Measurements from ENCODE around the gene NHP2. TPM values are rescaled to one million over a fixed set of nuclear protein-coding genes. Genes with fewer than 3 reads are reported as not detected.

Gene NHP2
- total RNA-seq, 1 experiment from 2014 or later: 232 TPM

DNA sequence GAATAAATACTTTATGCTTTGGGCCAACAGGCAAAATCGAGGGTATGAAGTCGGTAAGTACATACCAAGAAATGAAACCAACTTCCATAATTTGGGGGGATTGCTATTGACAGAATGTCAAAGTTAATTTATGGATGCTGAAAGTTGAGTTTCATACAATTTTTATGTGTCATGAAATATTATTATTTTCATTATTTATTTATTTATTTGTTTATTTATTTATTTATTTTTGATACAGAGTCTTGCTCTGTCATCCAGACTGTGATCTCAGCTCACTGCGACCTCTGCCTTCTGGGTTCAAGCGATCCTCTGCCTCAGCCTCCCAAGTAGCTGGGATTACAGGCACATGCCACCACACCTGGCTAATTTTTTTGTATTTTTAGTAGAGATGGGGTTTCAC is 38.0 kb upstream of the NHP2 start:
- H3K27ac ChIP-seq (ENCODE audit: low read depth, low read length, poor library complexity, severe bottlenecking): no peak overlapping the region
- intact Hi-C loops (cut with micrococcal nuclease; ENCODE audit: unreplicated experiment): no loop called here
- CTCF ChIA-PET: no interaction called here
- H3K36me3 ChIP-seq (ENCODE audit: insufficient read depth, low read length, poor library complexity, severe bottlenecking): no peaks in the 10 kb centered on the region
- BruUV-seq (replicated peaks): no TSS peak
- no peaks in the 10 kb centered on the region for H3K4me1 ChIP-seq (ENCODE audit: insufficient read depth, low read length, poor library complexity, severe bottlenecking)
- H3K4me3 ChIP-seq (ENCODE audit: low read depth, low read length, poor library complexity, severe bottlenecking): no peak overlapping the region
- TF ChIP-seq EZH2 (IDR thresholded peaks at IDR 0.05; ENCODE audit: borderline replicate concordance, low read depth, low read length, poor library complexity, severe bottlenecking): no peak
- TF ChIP-seq, protein P1, sequence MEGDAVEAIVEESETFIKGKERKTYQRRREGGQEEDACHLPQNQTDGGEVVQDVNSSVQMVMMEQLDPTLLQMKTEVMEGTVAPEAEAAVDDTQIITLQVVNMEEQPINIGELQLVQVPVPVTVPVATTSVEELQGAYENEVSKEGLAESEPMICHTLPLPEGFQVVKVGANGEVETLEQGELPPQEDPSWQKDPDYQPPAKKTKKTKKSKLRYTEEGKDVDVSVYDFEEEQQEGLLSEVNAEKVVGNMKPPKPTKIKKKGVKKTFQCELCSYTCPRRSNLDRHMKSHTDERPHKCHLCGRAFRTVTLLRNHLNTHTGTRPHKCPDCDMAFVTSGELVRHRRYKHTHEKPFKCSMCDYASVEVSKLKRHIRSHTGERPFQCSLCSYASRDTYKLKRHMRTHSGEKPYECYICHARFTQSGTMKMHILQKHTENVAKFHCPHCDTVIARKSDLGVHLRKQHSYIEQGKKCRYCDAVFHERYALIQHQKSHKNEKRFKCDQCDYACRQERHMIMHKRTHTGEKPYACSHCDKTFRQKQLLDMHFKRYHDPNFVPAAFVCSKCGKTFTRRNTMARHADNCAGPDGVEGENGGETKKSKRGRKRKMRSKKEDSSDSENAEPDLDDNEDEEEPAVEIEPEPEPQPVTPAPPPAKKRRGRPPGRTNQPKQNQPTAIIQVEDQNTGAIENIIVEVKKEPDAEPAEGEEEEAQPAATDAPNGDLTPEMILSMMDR (conservative IDR thresholded peaks at IDR 0.05; ENCODE audit: low read depth, low read length): no peak
- DNase-seq (ENCODE audit: low spot score): no peak
- no peaks in the 10 kb centered on the region for H3K9me3 ChIP-seq (ENCODE audit: low read depth, low read length, poor library complexity, severe bottlenecking)
- H3K27me3 ChIP-seq (replicated peaks; ENCODE audit: insufficient read depth, low read depth, low read length, poor library complexity): no peaks in the 10 kb centered on the region
- POLR2A ChIA-PET (ENCODE audit: low non-redundant PET): no interaction called here

DNA sequence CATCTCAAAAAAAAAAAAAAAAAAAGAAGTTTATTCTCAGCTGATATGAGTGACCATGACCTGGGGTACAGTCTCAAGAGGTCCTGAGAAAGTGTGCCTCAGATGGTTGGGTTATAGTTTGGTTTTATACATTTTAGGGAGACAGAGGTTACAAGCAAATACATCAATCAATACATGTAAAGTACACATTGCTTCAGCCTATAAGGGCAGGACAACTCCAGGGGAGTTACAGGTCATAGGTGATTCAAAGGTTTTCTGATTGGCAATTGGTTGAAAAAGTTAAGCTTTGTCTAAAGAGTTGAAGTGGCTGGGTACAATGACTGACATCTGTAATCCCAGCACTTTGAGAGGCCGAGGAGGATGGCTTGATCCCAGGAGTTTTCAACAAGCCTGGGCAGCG is 35.7 kb upstream of the NHP2 start:
- ChIA-PET POLR2A (ENCODE audit: low non-redundant PET) (interaction anchor here (0.6 kb wide), 1 partner anchor 11 kb away, joined by 6 read pairs; no protein-coding TSS in a partner anchor), CTCF (no interaction called here)
- intact Hi-C loops (cut with micrococcal nuclease; ENCODE audit: unreplicated experiment): no loop called here
- Histone ChIP-seq H3K27me3 (replicated peaks; ENCODE audit: insufficient read depth, low read depth, low read length, poor library complexity) (no peaks in the 10 kb centered on the region), H3K4me3 (ENCODE audit: low read depth, low read length, poor library complexity, severe bottlenecking) (no peak overlapping the region), H3K27ac (ENCODE audit: low read depth, low read length, poor library complexity, severe bottlenecking) (no peak overlapping the region), H3K36me3 (ENCODE audit: insufficient read depth, low read length, poor library complexity, severe bottlenecking) (no peaks in the 10 kb centered on the region), H3K9me3 (ENCODE audit: low read depth, low read length, poor library complexity, severe bottlenecking) (no peaks in the 10 kb centered on the region), H3K4me1 (ENCODE audit: insufficient read depth, low read length, poor library complexity, severe bottlenecking) (no peaks in the 10 kb centered on the region)
- TF ChIP-seq EZH2 (IDR thresholded peaks at IDR 0.05; ENCODE audit: borderline replicate concordance, low read depth, low read length, poor library complexity, severe bottlenecking): no peak
- TF ChIP-seq, protein P1 (conservative IDR thresholded peaks at IDR 0.05; ENCODE audit: low read depth, low read length): no peak
- no peak for DNase-seq (ENCODE audit: low spot score)
- BruUV-seq (replicated peaks): no TSS peak

DNA sequence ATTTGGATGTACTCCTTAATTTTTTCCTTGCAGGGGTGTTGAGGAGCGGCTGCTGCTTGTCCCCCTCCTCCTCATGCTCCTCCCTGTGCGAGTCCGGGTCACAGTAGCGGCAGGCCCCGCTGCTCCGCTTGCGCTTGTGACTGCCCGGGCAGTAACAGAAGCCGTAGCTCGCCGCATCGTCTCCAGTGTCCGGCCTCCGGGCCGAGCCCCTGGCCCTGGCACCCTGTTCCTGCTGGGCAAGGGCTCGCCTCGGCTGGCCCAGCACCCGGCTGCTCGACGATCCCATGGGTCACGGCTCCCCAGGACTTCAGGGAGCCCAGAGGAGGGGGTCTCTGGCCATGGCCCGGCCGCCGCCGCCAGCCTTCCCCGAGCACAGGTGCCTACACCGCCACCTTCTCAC is 33.3 kb upstream of the NHP2 start, which contains the start of gene GMCL2:
TSS of gene GMCL2 (minus strand) at position 358 of the 400 bp plus-strand sequence. CDS start at position 286, 72 bp downstream.
- intact Hi-C loops (cut with micrococcal nuclease; ENCODE audit: unreplicated experiment): no loop called here
- CTCF ChIA-PET: no interaction called here
- H3K27ac ChIP-seq (ENCODE audit: low read depth, low read length, poor library complexity, severe bottlenecking): no peak within 1 kb of the TSS
- TF ChIP-seq, protein P1 (conservative IDR thresholded peaks at IDR 0.05; ENCODE audit: low read depth, low read length): no peak
- no peak for TF ChIP-seq EZH2 (IDR thresholded peaks at IDR 0.05; ENCODE audit: borderline replicate concordance, low read depth, low read length, poor library complexity, severe bottlenecking)
- no peaks in the 10 kb centered on the region for H3K9me3 ChIP-seq (ENCODE audit: low read depth, low read length, poor library complexity, severe bottlenecking)
- POLR2A ChIA-PET (ENCODE audit: low non-redundant PET): no interaction called here
- H3K27me3 ChIP-seq (replicated peaks; ENCODE audit: insufficient read depth, low read depth, low read length, poor library complexity): no peaks in the 10 kb centered on the region
- no peak within 1 kb of the TSS for H3K4me3 ChIP-seq (ENCODE audit: low read depth, low read length, poor library complexity, severe bottlenecking)
- no TSS peak for BruUV-seq (replicated peaks)
- no peaks in the 10 kb centered on the region for H3K4me1 ChIP-seq (ENCODE audit: insufficient read depth, low read length, poor library complexity, severe bottlenecking)
- no peaks in the 10 kb centered on the region for H3K36me3 ChIP-seq (ENCODE audit: insufficient read depth, low read length, poor library complexity, severe bottlenecking)
- DNase-seq (ENCODE audit: low spot score): no peak

Data from A673 (cell line).